ENCODE results near the gene FLG2.
"Not testable (repeated sequence)": the region's sequence is repeated elsewhere in the genome, so short reads cannot be mapped to it uniquely, and the experiment has no call there.

DNA sequence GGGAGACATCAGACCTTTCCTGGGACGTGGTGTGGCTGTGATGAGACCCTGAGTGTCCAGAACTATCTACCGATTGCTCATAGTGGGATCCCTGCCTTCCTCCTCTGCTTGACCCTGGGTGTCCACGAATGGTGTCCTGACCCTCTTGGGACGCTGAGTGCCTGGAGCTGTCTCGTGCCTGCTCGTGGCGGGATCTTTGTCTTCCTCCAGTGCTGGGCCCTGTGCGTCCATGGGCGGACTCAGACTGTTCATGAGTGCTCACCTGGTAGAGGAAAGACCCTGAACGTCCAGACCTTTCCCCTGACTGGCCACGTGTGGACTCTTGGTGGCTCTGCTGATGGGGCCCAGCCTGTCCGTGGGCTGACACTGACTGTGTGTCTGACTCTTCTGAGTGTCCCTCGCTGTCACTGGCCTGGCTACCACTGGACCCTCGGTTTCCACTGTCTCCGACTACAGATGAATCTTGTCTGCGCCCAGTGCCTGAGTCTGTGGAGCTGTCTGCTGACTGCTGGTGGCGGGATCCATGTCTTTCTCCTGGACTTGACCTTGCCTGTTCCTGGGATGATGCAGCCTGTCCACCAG lies 50.4 kb downstream of the FLG2 start:
- TF ChIP-seq, protein P1, sequence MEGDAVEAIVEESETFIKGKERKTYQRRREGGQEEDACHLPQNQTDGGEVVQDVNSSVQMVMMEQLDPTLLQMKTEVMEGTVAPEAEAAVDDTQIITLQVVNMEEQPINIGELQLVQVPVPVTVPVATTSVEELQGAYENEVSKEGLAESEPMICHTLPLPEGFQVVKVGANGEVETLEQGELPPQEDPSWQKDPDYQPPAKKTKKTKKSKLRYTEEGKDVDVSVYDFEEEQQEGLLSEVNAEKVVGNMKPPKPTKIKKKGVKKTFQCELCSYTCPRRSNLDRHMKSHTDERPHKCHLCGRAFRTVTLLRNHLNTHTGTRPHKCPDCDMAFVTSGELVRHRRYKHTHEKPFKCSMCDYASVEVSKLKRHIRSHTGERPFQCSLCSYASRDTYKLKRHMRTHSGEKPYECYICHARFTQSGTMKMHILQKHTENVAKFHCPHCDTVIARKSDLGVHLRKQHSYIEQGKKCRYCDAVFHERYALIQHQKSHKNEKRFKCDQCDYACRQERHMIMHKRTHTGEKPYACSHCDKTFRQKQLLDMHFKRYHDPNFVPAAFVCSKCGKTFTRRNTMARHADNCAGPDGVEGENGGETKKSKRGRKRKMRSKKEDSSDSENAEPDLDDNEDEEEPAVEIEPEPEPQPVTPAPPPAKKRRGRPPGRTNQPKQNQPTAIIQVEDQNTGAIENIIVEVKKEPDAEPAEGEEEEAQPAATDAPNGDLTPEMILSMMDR (IDR thresholded peaks at IDR 0.05; ENCODE audit: poor library complexity, severe bottlenecking), result not testable (repeated sequence)
- TF ChIP-seq POLR2AphosphoS5 (IDR thresholded peaks at IDR 0.05); EZH2 (IDR thresholded peaks at IDR 0.05; ENCODE audit: borderline replicate concordance, insufficient read depth, low read length, poor library complexity, severe bottlenecking); SMC3 (conservative IDR thresholded peaks at IDR 0.05; ENCODE audit: poor library complexity); TAF1 (IDR thresholded peaks at IDR 0.05; ENCODE audit: low read depth): not testable (repeated sequence)

Data from neural cell (in vitro differentiated cells).